SK-N-SH treated with all-trans-retinoic acid at 6 μM for 48 hours (cell line): ENCODE data around the gene PTDSS2.

Source experiments
- CREB5 ChIP-seq: fragments of 250-450 bp; sonication (Bioruptor Pico); IDR thresholded peaks from 2 replicates; pipeline ENCODE4 v1.5.1; 2020; ENCODE audit warnings: low read depth, mild to moderate bottlenecking, moderate library complexity
- CSRNP3 ChIP-seq: fragments of 250-450 bp; sonication (Bioruptor Pico); IDR thresholded peaks from 2 replicates; pipeline ENCODE4 v1.5.1; 2021; ENCODE audit warnings: mild to moderate bottlenecking, moderate library complexity
- GLIS3 ChIP-seq: fragments of 250-450 bp; sonication (Bioruptor Pico); IDR thresholded peaks from 2 replicates; pipeline ENCODE4 v1.5.0; 2020; ENCODE audit warnings: mild to moderate bottlenecking, moderate library complexity
- RARB ChIP-seq: fragments of 250-450 bp; sonication (Bioruptor Pico); IDR thresholded peaks from 2 replicates; pipeline ENCODE4 v1.8.0; 2021; ENCODE audit warnings: mild to moderate bottlenecking, moderate library complexity
- TF ChIP-seq, protein P1 (sequence below): fragments of 250-450 bp; sonication (Bioruptor Pico); IDR thresholded peaks from 2 replicates; pipeline ENCODE4 v1.8.0; 2020; ENCODE audit warnings: mild to moderate bottlenecking, moderate library complexity, borderline replicate concordance

GRCh38 chr11:441418-442274, 8.4 kb upstream of the PTDSS2 start, which contains the start of gene ANO9:
- no peak for TF ChIP-seq CSRNP3 (CRISPR knock-in tag)
- no peak for TF ChIP-seq RARB
- no peak for TF ChIP-seq GLIS3 (CRISPR knock-in tag)
- no peak for TF ChIP-seq CREB5 (CRISPR knock-in tag)
- TF ChIP-seq, protein P1, sequence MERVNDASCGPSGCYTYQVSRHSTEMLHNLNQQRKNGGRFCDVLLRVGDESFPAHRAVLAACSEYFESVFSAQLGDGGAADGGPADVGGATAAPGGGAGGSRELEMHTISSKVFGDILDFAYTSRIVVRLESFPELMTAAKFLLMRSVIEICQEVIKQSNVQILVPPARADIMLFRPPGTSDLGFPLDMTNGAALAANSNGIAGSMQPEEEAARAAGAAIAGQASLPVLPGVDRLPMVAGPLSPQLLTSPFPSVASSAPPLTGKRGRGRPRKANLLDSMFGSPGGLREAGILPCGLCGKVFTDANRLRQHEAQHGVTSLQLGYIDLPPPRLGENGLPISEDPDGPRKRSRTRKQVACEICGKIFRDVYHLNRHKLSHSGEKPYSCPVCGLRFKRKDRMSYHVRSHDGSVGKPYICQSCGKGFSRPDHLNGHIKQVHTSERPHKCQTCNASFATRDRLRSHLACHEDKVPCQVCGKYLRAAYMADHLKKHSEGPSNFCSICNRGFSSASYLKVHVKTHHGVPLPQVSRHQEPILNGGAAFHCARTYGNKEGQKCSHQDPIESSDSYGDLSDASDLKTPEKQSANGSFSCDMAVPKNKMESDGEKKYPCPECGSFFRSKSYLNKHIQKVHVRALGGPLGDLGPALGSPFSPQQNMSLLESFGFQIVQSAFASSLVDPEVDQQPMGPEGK (CRISPR knock-in tag): no peak
